GM12878 (cell line): ENCODE measurements around the gene GPT2. TPM values are rescaled to one million over a fixed set of nuclear protein-coding genes. Genes with fewer than 3 reads are reported as not detected.

Source experiments
- ATAC-seq: fragments of 200-7000 bp; cut with Tn5 transposase; 3 replicates; pipeline ENCODE4 v1.9.1; 2020; ENCODE audit warnings: mild to moderate bottlenecking, moderate library complexity
- BruUV-seq: library from RNA; stranded (reverse); fragments of 400-500 nt; replicated peaks from 2 replicates; lab custom pipeline; 2021; lab: Mats Ljungman, UMichigan
- CTCF ChIA-PET: fragments of 300-600 bp; sonication (Branson Sonifier 250); formaldehyde crosslinking; extraction: SDS; loops from one replicate; lab custom pipeline; 2021; ENCODE audit warnings: inconsistent platforms; lab: Yijun Ruan, JAX
- POLR2A ChIA-PET: fragments of 350-600 bp; formaldehyde crosslinking; extraction: SDS; loops from one replicate; lab custom pipeline; 2021; ENCODE audit warnings: inconsistent platforms; lab: Charles Lee
- RAD21 ChIA-PET: fragments of 300-600 bp; sonication (Branson Sonifier 250); formaldehyde crosslinking; loops from one replicate; lab custom pipeline; 2023; ENCODE audit warnings: antibody characterized with exemption; ENCODE audit not compliant: unreplicated experiment; lab: Charles Lee
- SMC1A ChIA-PET: fragments of 300-600 bp; sonication (Branson Sonifier 250); formaldehyde crosslinking; loops from one replicate; lab custom pipeline; 2023; ENCODE audit not compliant: unreplicated experiment, uncharacterized antibody; lab: Charles Lee
- DNase-seq: peaks from one replicate; pipeline ENCODE4 v3.0.0-alpha.2; 2011; ENCODE audit warnings: low read depth, low spot score
- FAIRE-seq: peaks from 3 replicates; lab custom pipeline; 2011; peaks lifted over from hg19 to GRCh38; lab: Jason Lieb, UNC
- H2AFZ ChIP-seq: 2 replicates; pipeline ENCODE4 v1.6.0; 2011; ENCODE audit warnings: low read depth, low read length, control low read depth; ENCODE audit not compliant: control insufficient read depth
- H3K27ac ChIP-seq: 2 replicates; pipeline ENCODE4 v1.5.1; 2011; ENCODE audit warnings: control low read depth; ENCODE audit not compliant: control insufficient read depth, insufficient read depth
- H3K27me3 ChIP-seq, 2 experiments: replicated peaks in 1 of 2; 2 replicates each; pipeline versions ENCODE4 v1.6.0 to v1.6.1; 2011; ENCODE audit warnings: low read length in 1 of 2; ENCODE audit not compliant: control insufficient read depth in 2 of 2, insufficient read depth in 2 of 2
- H3K36me3 ChIP-seq, 2 experiments: 2 replicates each; pipeline ENCODE4 v1.5.1; 2011; ENCODE audit warnings: low read length in 1 of 2; ENCODE audit not compliant: control insufficient read depth in 2 of 2, insufficient read depth in 2 of 2
- H3K4me1 ChIP-seq: 2 replicates; pipeline ENCODE4 v1.6.1; 2011; ENCODE audit warnings: mild to moderate bottlenecking, low read length, moderate library complexity, mixed read lengths; ENCODE audit not compliant: control insufficient read depth, insufficient read depth
- H3K4me2 ChIP-seq: 2 replicates; pipeline ENCODE4 v1.6.0; 2011; ENCODE audit warnings: control low read depth; ENCODE audit not compliant: control insufficient read depth, insufficient read depth
- H3K4me3 ChIP-seq: fragments of 200-600 bp; sonication (generic); 2 replicates; pipeline ENCODE4 v1.5.1; 2016
- H3K79me2 ChIP-seq: 2 replicates; pipeline ENCODE4 v1.6.0; 2011; ENCODE audit warnings: low read length; ENCODE audit not compliant: control insufficient read depth, insufficient read depth
- H3K9ac ChIP-seq: 2 replicates; pipeline ENCODE4 v1.8.0; 2011; ENCODE audit warnings: low read length, control low read depth, mixed read lengths; ENCODE audit not compliant: control insufficient read depth, insufficient read depth
- H3K9me3 ChIP-seq: replicated peaks from 3 replicates; pipeline ENCODE4 v1.5.1; 2011; ENCODE audit warnings: mild to moderate bottlenecking, low read length; ENCODE audit not compliant: control insufficient read depth, insufficient read depth
- H4K20me1 ChIP-seq: 2 replicates; pipeline ENCODE4 v1.6.0; 2011; ENCODE audit not compliant: control insufficient read depth, insufficient read depth
- BRCA1 ChIP-seq: IDR thresholded peaks from 2 replicates; pipeline ENCODE4 v1.6.1; 2011; ENCODE audit warnings: low read depth, low read length, improper control_type of control experiment
- CBX3 ChIP-seq: fragments of 200-600 bp; sonication (generic); IDR thresholded peaks from 2 replicates; pipeline ENCODE4 v1.6.1; 2016; ENCODE audit warnings: low read depth, borderline replicate concordance
- E4F1 ChIP-seq: fragments of 450-650 bp; IDR thresholded peaks from 2 replicates; pipeline ENCODE4 v1.6.1; 2018; ENCODE audit warnings: borderline replicate concordance, mild to moderate bottlenecking; ENCODE audit not compliant: partially characterized antibody
- HCFC1 ChIP-seq: fragments of 150-350 bp; IDR thresholded peaks from 2 replicates; pipeline ENCODE4 v1.6.1; 2014; ENCODE audit warnings: low read length
- HDGF ChIP-seq: fragments of 450-650 bp; IDR thresholded peaks from 2 replicates; pipeline ENCODE4 v1.6.1; 2016; ENCODE audit warnings: antibody characterized with exemption
- MTA3 ChIP-seq: IDR thresholded peaks from 2 replicates; pipeline ENCODE4 v1.6.1; 2012; ENCODE audit warnings: low read length, inconsistent platforms, borderline replicate concordance
- MYB ChIP-seq: fragments of 150-350 bp; IDR thresholded peaks from 2 replicates; pipeline ENCODE4 v1.6.1; 2014; ENCODE audit warnings: mild to moderate bottlenecking, low read depth, low read length, borderline replicate concordance
- RELB ChIP-seq: fragments of 450-650 bp; IDR thresholded peaks from 2 replicates; pipeline ENCODE4 v1.6.1; 2017; ENCODE audit warnings: low read depth, mild to moderate bottlenecking, moderate library complexity
- RFX5 ChIP-seq: IDR thresholded peaks from 2 replicates; pipeline ENCODE4 v1.6.1; 2011; ENCODE audit warnings: low read depth, low read length, improper control_type of control experiment
- SKIL ChIP-seq: fragments of 450-650 bp; IDR thresholded peaks from 2 replicates; pipeline ENCODE4 v1.6.1; 2017; ENCODE audit warnings: mild to moderate bottlenecking, low read depth, inconsistent platforms; ENCODE audit not compliant: poor library complexity, severe bottlenecking
- TCF12 ChIP-seq: IDR thresholded peaks from 2 replicates; pipeline ENCODE4 v1.6.1; 2011; ENCODE audit warnings: low read depth, mild to moderate bottlenecking, low read length
- TCF7 ChIP-seq: IDR thresholded peaks from 2 replicates; pipeline ENCODE4 v1.6.1; 2014; ENCODE audit warnings: antibody characterized with exemption, borderline replicate concordance
- YBX1 ChIP-seq: fragments of 450-650 bp; IDR thresholded peaks from 2 replicates; pipeline ENCODE4 v1.6.1; 2016; ENCODE audit warnings: antibody characterized with exemption
- YY1 ChIP-seq: IDR thresholded peaks from 2 replicates; pipeline ENCODE4 v1.6.1; 2011; ENCODE audit warnings: low read depth, mild to moderate bottlenecking, low read length
- ZNF622 ChIP-seq: fragments of 450-650 bp; IDR thresholded peaks from 2 replicates; pipeline ENCODE4 v1.6.1; 2017; ENCODE audit warnings: mild to moderate bottlenecking, inconsistent platforms
- ZSCAN29 ChIP-seq: fragments of 450-650 bp; IDR thresholded peaks from 2 replicates; pipeline ENCODE4 v1.6.1; 2017; ENCODE audit warnings: mild to moderate bottlenecking, moderate library complexity
- WGBS: methylation state at CpG from one replicate; pipeline ENCODE4 v1.1.6; 2016; ENCODE audit warnings: low lambda C conversion rate; ENCODE audit not compliant: insufficient replicate concordance, insufficient coverage; ENCODE audit errors: missing lambda C conversion rate; 5-methylcytosine and 5-hydroxymethylcytosine counted together
- in situ Hi-C: fragments of 300-500 bp; cut with MboI; formaldehyde crosslinking; loops from 9 replicates; pipeline ENCODE4 v1.14.3; 2018; ENCODE audit warnings: mixed read lengths
- intact Hi-C: fragments of 100-400 bp; cut with micrococcal nuclease; formaldehyde crosslinking; loops from one replicate; pipeline ENCODE4 v1.14.2; 2022; ENCODE audit not compliant: unreplicated experiment
- polyA plus RNA-seq, 11 experiments: library from polyadenylated mRNA; depleted of rRNA in 4 of 11; unstranded in 6 of 11; stranded (reverse) in 5 of 11; fragments of >200 nt; fragmentation: Nextera tagmentation in 4 of 11; fragmentation: Illumina TruSeq in 1 of 11; extraction: Ambion mirVana in 4 of 11; extraction: Trizol in 1 of 11; gene quantifications; 1 replicate in 1 of 11; 2 replicates in 10 of 11; pipeline versions ENCODE4 v1.2.1 to v1.2.3, GENCODE V29; 2011 to 2016; ENCODE audit warnings: inconsistent platforms in 2 of 11, missing spikeins in 2 of 11, low read depth in 1 of 11
- total RNA-seq, 4 experiments: library from RNA; depleted of rRNA in 3 of 4; stranded (reverse); fragments of >200 nt in 3 of 4; fragmentation: Illumina TruSeq in 1 of 4; extraction: Trizol in 1 of 4; gene quantifications; 2 replicates each; pipeline versions ENCODE4 v1.2.1 to v1.2.3, GENCODE V29; 2013 to 2021

Gene GPT2
- total and polyA plus RNA-seq, 10 of the 15 experiments (the other 5 are each of a cell fraction or from before 2014, with no cell fraction given): 0.45 to 9.9 (median 4.3) TPM

- Histone ChIP-seq H3K9ac (no peak overlapping the region), H3K4me2 (no peak overlapping the region), H3K79me2 (no peaks in the 10 kb centered on the region), H3K4me1 (peaks cover 21% of the 10 kb centered on the region), H3K9me3 (no peaks in the 10 kb centered on the region), H2AFZ (no peak overlapping the region), H3K4me3 (no peak overlapping the region)
- intact Hi-C loops: no loop called here
- ChIA-PET RAD21 (interaction anchor here (0.8 to 4.4 kb wide), 2 partner anchors 54 to 233 kb away, joined by 3 to 77 read pairs; no protein-coding TSS in a partner anchor), CTCF (interaction anchor here (0.9 to 12.5 kb wide), 4 partner anchors 49 to 232 kb away, joined by 3 to 217 read pairs (median 16); no protein-coding TSS in a partner anchor)
- BruUV-seq: no TSS peak
- no peak for ATAC-seq
- DNase-seq: no peak
- WGBS: 90% methylated on average over 12 of the region's 12 CpGs
- TF ChIP-seq YBX1 (no peak), TCF7 (no peak), RELB (no peak), HDGF (no peak), RFX5 (no peak), MTA3 (no peak), CBX3 (no peak), ZNF622 (no peak), HCFC1 (no peak), E4F1 (no peak), MYB (no peak), SKIL (no peak), ZSCAN29 (no peak), TCF12 (no peak), YY1 (no peak), BRCA1 (no peak)
- TF ChIP-seq, all 136 proteins: peak for 0
- in situ Hi-C loops: no loop called here
- ChIA-PET SMC1A (interaction anchor here (1.1 to 7.9 kb wide), 4 partner anchors 30 to 232 kb away, joined by 3 to 70 read pairs (median 24); no protein-coding TSS in a partner anchor), POLR2A (no interaction called here)
- H3K27ac ChIP-seq: no peak overlapping the region
- FAIRE-seq: no peak
- H3K36me3 ChIP-seq: no peaks in the 10 kb centered on the region
- H3K27me3 ChIP-seq: no peaks in the 10 kb centered on the region
- no peaks in the 10 kb centered on the region for H4K20me1 ChIP-seq
Measured at GRCh38 chr16:46906360-46907060, 22.3 kb downstream of the GPT2 start.
